ENCODE results near the gene PRELP.

- TF ChIP-seq, protein P1, sequence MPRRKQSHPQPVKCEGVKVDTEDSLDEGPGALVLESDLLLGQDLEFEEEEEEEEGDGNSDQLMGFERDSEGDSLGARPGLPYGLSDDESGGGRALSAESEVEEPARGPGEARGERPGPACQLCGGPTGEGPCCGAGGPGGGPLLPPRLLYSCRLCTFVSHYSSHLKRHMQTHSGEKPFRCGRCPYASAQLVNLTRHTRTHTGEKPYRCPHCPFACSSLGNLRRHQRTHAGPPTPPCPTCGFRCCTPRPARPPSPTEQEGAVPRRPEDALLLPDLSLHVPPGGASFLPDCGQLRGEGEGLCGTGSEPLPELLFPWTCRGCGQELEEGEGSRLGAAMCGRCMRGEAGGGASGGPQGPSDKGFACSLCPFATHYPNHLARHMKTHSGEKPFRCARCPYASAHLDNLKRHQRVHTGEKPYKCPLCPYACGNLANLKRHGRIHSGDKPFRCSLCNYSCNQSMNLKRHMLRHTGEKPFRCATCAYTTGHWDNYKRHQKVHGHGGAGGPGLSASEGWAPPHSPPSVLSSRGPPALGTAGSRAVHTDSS (tag by site-specific recombination; IDR thresholded peaks at IDR 0.05), result no peak
- TF ChIP-seq, protein P2, sequence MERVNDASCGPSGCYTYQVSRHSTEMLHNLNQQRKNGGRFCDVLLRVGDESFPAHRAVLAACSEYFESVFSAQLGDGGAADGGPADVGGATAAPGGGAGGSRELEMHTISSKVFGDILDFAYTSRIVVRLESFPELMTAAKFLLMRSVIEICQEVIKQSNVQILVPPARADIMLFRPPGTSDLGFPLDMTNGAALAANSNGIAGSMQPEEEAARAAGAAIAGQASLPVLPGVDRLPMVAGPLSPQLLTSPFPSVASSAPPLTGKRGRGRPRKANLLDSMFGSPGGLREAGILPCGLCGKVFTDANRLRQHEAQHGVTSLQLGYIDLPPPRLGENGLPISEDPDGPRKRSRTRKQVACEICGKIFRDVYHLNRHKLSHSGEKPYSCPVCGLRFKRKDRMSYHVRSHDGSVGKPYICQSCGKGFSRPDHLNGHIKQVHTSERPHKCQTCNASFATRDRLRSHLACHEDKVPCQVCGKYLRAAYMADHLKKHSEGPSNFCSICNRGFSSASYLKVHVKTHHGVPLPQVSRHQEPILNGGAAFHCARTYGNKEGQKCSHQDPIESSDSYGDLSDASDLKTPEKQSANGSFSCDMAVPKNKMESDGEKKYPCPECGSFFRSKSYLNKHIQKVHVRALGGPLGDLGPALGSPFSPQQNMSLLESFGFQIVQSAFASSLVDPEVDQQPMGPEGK (tag by site-specific recombination; IDR thresholded peaks at IDR 0.05), result no peak
- TF ChIP-seq ZBTB10 (tag by site-specific recombination; IDR thresholded peaks at IDR 0.05) (no peak), ZNF785 (tag by site-specific recombination; IDR thresholded peaks at IDR 0.05) (no peak), ZNF48 (tag by site-specific recombination; IDR thresholded peaks at IDR 0.05) (no peak), ZFP37 (tag by site-specific recombination; IDR thresholded peaks at IDR 0.05) (no peak), ZNF76 (tag by site-specific recombination; IDR thresholded peaks at IDR 0.05; ENCODE audit: borderline replicate concordance, low read depth) (no peak), YY1 (tag by site-specific recombination; IDR thresholded peaks at IDR 0.05) (no peak), ZNF549 (tag by site-specific recombination; IDR thresholded peaks at IDR 0.05) (no peak), ZXDB (tag by site-specific recombination; IDR thresholded peaks at IDR 0.05) (no peak), GFI1B (tag by site-specific recombination; IDR thresholded peaks at IDR 0.05) (no peak), ZNF214 (tag by site-specific recombination; IDR thresholded peaks at IDR 0.05; ENCODE audit: borderline replicate concordance) (no peak)
- TF ChIP-seq, protein P3, sequence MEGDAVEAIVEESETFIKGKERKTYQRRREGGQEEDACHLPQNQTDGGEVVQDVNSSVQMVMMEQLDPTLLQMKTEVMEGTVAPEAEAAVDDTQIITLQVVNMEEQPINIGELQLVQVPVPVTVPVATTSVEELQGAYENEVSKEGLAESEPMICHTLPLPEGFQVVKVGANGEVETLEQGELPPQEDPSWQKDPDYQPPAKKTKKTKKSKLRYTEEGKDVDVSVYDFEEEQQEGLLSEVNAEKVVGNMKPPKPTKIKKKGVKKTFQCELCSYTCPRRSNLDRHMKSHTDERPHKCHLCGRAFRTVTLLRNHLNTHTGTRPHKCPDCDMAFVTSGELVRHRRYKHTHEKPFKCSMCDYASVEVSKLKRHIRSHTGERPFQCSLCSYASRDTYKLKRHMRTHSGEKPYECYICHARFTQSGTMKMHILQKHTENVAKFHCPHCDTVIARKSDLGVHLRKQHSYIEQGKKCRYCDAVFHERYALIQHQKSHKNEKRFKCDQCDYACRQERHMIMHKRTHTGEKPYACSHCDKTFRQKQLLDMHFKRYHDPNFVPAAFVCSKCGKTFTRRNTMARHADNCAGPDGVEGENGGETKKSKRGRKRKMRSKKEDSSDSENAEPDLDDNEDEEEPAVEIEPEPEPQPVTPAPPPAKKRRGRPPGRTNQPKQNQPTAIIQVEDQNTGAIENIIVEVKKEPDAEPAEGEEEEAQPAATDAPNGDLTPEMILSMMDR (tag by site-specific recombination; IDR thresholded peaks at IDR 0.05), result no peak
- TF ChIP-seq, protein P4, sequence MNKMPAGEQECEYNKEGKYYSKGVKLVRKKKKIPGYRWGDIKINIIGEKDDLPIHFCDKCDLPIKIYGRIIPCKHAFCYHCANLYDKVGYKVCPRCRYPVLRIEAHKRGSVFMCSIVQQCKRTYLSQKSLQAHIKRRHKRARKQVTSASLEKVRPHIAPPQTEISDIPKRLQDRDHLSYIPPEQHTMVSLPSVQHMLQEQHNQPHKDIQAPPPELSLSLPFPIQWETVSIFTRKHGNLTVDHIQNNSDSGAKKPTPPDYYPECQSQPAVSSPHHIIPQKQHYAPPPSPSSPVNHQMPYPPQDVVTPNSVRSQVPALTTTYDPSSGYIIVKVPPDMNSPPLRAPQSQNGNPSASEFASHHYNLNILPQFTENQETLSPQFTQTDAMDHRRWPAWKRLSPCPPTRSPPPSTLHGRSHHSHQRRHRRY (tag by site-specific recombination; IDR thresholded peaks at IDR 0.05), result no peak
These were observed 48.5 kb downstream of the PRELP start for GRCh38 chr1:203524152-203524551.
